HG03571 (cell line): ENCODE measurements around the gene ADCY5.

Source experiments
- ATAC-seq: cut with Tn5 transposase; IDR thresholded peaks from one replicate; pipeline ENCODE4 v1.9.1; 2021; ENCODE audit not compliant: unreplicated experiment

ADCY5 gene

GRCh38 chr3:123371426-123371825 is 77.5 kb downstream of the ADCY5 start:
- no peak for ATAC-seq

GRCh38 chr3:123370819-123371218 is 78.1 kb downstream of the ADCY5 start:
- ATAC-seq, result no peak

DNA sequence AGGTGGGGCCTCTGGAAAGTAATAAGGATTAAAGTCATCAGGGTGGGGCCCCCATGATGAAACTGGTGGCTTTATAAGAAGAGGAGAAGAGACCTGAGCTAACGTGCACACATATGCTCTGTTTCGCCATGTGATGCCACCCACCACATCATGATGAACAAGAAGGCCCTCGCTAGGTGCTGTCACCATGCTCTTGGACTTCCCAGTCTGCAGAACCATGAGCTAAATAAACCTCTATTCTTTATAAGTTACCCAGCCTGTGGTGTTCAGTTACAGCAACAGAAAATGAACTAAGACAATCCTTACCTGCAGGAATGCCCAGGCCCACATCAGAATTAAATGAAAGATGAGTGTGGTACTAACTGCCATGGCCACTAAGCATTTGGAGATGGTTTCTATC is 79.8 kb downstream of the ADCY5 start:
- ATAC-seq, result no peak

DNA sequence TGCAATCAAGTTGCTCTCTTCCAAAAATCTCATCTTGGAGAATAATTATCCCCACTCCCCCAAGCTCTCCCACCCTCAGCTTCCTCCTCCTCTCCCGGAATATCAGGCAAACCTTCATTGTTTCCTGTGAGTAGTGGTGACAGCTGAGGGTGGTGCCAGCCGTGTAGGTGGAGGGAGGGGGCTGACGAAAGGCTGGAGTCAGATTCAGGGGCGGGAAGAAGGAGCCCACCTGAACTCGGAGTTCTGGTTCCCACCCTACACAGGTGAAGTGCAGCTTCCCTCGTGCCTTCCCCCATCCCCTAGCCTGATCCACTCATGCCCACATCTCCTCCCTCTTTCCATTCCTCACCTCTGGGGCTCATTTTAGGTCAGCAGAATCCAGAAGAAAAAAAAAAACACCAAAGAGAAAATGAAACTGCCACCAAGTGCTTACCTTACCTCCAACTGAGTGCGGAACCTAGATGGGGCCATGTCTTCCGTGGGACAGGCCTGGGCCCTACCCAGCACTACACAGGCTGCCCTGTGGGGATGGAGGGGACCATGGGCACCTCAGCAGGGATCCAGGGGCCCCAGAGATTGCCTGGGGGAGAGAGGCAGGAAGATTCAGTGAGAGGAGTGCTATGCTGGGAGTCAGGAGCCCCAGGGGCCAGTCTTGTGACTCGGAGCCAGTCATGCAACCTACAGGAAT is 81.3 kb downstream of the ADCY5 start:
- no peak for ATAC-seq

- ATAC-seq, result no peak
Observed at GRCh38 chr3:123365450-123366143, 83.3 kb downstream of the ADCY5 start.

GRCh38 chr3:123361071-123361470 is 87.8 kb downstream of the ADCY5 start:
- ATAC-seq, result no peak

GRCh38 chr3:123357275-123357674 is 91.6 kb downstream of the ADCY5 start:
- ATAC-seq, result no peak

DNA sequence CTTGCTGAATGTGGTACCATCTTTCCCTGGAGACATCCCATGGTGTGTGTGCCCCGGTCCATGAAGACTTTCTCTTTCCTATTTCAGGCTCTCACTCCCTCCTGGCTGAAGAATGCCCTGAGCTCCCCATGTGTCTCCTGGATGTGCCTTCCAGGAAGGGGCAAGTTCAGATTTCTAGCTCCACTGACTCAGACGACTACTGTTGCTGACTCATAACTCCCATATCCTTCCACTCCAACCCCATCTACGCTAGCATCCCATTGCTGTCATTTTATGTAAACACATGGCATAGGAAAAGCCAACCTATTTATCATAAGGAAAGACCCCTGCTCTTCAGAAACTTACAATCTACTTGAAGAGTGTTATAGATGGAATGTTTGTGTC is 95.0 kb downstream of the ADCY5 start:
- ATAC-seq, result no peak

DNA sequence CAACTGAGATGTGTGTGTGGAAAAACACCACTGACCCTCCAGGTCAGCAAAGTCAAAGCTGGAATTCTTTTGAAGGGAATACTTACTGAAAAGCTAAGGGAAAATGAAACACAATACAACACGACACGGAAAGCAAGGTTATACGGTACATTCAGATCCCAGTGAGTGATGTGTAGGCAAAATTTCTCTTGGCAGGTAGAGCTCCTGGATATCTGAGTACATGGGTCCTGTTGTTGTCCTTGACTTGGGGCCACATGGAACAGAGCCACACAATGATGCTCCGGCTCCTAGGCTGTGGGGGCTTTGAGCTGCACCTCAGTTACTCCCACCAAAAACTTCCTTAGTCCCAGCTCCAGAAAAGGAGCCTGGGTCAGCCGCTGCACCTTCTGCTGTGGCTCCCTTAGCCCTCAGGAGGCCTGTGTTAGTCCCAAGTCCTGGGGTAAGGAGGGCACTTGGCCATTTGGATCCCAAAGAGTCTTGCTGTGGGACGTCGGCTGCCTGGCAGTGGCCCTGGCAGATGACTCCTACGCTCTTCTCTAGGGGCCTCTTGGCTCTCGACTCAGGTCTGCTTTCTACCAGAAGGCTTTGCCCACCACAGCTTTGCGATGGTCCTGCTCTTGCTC is 95.6 kb downstream of the ADCY5 start:
- ATAC-seq, result no peak

GRCh38 chr3:123352134-123352554 is 96.7 kb downstream of the ADCY5 start:
- no peak for ATAC-seq

GRCh38 chr3:123351501-123351900 is 97.4 kb downstream of the ADCY5 start:
- ATAC-seq, result no peak

GRCh38 chr3:123350971-123351370 is 97.9 kb downstream of the ADCY5 start:
- no peak for ATAC-seq

DNA sequence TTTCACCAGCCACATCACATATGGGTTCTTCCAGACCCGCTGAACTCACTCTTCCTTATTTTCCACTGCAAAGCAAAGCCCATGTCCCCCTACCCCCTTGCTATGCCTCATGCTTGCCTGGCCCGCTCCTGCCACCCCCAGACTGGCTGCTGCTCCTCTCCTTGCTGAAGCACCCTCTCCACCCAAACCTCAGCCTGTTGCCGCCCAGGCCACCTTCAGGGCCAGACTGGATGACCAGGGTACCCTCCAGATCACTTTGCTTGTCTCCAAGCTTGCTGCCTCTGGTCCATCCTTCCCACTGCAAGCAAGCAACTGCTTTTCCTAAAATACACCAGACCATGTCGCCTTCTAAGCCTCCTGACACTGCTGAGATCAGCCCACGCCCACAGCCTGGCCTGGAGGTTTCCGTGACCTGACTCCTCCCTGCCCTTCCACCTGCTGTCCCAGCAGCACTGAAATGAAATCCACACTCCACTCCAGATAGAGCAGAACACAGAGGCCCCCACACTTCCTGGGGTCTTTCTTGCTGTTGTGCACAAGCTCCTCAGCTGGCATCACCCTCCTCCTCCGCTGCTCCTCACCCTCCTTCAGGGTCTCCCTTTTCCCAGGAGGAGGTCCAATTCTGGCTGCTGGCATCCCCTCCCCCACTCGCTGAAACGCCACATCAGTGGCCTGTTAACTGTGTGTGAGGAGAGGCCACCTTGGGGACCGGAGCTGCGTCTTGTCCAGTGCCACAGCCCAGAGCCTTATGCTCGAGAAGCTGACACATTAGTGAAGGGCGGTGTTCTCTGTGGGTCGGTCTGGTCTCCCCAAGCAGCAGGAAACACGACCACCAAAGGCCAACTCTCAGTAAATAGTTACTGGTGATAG is 99.1 kb downstream of the ADCY5 start:
- no peak for ATAC-seq

GRCh38 chr3:123349201-123349535 is 99.7 kb downstream of the ADCY5 start:
- ATAC-seq, result no peak

GRCh38 chr3:123348471-123349200 is 100.3 kb downstream of the ADCY5 start:
- no peak for ATAC-seq

- no peak for ATAC-seq
Observed at GRCh38 chr3:123347691-123348264, 101.1 kb downstream of the ADCY5 start.

DNA sequence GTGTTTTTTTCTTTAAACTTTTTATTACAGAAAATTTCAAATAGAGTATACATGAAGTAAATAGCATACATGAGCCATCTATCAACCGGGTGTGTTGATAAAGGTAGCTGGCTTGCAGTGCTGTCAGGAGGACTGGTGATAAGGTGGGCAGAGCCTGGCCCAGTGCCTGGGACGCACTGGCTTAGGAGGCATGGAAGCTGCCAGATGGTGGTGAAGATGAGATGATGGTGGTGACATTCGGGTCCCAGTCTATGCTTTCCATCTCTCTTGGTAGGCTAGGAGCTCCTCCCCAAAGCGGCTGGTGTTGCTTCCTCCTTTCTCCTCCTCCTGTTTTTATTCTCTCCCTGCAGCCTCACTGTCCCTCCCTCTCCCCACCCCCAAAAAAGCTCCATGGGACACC is 101.7 kb downstream of the ADCY5 start:
- no peak for ATAC-seq

GRCh38 chr3:123346021-123346420 is 102.9 kb downstream of the ADCY5 start:
- ATAC-seq, result no peak

DNA sequence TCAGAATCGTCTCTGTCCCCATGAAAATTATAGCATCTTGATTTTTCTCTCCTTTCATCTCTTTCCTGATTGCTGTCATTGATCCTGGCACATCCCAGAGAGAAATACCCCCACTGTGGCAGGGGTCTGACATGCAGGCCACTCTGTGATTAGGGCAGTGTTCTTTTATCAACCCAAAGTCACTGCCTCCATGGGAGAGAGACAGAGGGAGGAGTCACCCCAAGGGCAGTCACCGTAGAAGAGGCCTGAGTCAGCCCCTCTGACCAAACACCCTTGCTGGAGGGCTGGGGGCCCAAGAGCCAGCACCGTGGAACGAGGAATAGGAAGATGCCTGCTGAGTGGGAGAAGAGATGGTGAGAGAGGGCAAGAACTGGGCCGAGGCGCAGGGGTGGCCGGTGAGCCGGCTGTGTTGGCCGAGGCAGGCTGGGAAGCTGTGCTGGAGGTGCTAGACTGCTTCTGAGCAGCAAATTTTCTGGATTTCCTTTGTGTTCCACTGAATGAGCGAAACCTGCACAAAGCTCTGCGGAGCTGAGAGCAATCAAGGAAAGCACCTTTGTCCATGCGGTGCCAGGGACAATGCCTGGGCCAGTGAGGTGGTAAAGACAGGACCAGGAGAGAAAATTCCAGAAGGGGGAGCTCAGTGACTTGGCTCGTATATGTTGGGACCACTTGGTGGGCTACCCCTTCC is 103.8 kb downstream of the ADCY5 start:
- ATAC-seq, result no peak
